ENCODE results near the gene INS.

The INS gene

DNA sequence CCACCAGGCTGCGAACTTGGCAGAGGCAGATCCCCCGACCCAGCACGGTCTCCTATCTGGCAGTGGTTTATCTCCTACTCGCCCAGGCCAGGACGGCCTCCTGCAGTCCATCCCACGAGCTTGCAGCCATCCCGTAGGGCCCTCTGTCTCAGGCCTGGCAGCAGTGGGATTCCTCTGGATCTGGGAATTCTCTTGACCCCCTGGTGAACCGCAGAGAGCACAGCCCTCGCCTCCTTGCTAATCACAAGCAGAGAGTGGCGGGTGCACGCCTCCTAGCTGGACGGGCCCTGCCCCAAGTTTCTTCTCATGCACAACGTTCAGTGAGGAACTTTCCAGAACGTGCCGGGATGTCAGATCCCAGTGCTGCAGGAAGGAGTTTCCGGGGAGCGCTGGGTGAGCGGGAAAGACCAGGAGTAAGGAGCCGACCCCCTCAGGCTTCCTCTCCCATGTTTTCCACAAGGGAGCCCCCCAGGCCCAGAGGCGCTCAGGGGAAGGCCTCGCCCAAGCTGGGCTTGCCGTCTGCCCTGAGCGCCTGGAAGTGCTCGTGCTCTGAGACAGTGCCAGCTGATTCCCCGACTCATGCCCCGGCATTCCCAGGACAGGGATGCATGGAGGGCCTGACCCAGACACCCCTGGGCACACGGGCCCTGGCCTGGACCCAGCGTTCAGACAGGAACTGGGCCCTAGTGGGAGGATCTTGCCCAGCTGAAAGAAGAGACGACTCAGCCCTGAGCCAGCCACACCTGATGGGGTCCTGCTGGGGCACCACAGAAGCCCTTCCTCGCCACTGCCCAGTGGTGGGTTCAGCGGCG is 46.4 kb downstream of the INS start:
- DNase-seq (ENCODE audit: low spot score) = no peak

DNA sequence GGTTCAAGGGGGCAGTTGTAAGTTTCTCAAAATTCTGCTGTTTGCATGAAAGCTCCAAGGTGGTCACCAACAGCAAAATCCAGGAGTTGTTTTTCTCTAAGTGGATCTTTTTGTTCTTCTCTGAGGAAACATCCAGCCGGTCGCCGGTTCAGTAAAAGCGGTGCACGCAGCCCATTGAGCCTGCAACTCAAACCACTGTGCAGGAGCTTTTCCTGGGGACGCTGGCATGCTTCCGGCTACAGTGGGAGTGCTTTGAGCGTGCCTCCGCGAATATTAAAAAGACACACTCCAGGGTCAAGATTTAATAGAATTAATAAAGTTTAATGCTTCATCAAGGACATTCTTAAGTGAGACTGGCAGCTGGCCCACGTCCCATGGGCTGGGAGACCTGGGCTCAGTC is 47.2 kb downstream of the INS start:
- DNase-seq (ENCODE audit: low spot score) = no peak

- DNase-seq (ENCODE audit: low spot score) = no peak
Measured at GRCh38 chr11:2110521-2110920, 50.5 kb downstream of the INS start.
